ENCODE data around the gene FGGY. TPM values are rescaled to one million over a fixed set of nuclear protein-coding genes. Genes with fewer than 3 reads are reported as not detected.
"Not testable (repeated sequence)": the region's sequence is repeated elsewhere in the genome, so short reads cannot be mapped to it uniquely, and the experiment has no call there.

Gene FGGY
- total and polyA plus RNA-seq, 4 donors: 16.0 to 67.0 (median 43.4) TPM

DNA sequence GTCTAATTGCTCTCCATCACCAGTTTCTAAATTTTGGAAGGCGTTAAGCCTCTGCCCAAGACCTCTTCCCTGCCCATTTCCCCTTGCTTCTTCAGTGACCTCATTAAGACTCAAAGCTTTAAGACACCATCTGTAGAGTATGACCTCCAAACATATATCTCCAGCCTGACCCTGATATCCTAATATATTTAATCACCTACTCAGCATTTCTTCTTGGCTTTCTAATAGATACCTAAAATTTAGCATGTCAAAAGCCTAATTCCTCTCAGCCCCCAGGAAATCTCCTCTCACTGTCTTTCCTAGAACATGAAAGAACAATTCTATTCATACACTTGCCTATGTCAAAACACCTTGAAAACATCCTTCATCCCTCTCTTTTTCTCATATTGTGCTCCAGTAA lies 282.3 kb downstream of the FGGY start (continued):
- no peak for TF ChIP-seq HNF4A (conservative IDR thresholded peaks at IDR 0.05)

DNA sequence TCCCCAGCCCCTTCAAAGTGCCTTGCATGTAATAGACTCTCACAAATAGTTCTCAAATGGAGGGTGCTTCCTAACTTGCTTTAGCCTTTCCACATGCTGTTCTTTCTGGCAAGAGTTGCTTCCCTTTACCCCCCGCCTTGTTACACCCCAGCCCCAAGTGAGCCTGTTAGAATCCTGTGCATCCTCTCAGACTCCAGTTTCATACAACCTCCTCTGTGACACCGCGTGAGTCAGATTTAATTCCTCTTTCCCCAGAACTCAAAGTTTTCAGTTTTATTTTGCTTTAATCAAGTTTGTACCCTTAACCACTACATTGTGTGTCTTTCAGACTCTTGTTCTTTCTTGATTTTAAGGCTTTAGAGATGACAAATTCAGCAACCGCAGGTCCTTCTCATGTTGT lies 283.4 kb downstream of the FGGY start:
- DNase-seq (ENCODE audit: low spot score): no peak
- H3K9ac ChIP-seq (ENCODE audit: low read depth in 1 of 2, low read length in 2 of 2): no peak overlapping the region
- H3K4me3 ChIP-seq (ENCODE audit: low read depth in 1 of 3, low read length in 3 of 3): no peak overlapping the region
- no peaks in the 10 kb centered on the region for H3K27me3 ChIP-seq (ENCODE audit: control insufficient read depth in 4 of 4, insufficient read depth in 4 of 4, low read length in 3 of 4)
- peaks cover 0 to 2% (median 0%) of the 10 kb centered on the region in 4 donors for H3K4me1 ChIP-seq (ENCODE audit: control insufficient read depth in 4 of 4, insufficient read depth in 4 of 4, low read length in 3 of 4)
- WGBS: 96% methylated on average over 4 of the region's 4 CpGs
- no peak for TF ChIP-seq CTCF (IDR thresholded peaks at IDR 0.05; ENCODE audit: low read depth, low read length, missing input control)
- no peak for TF ChIP-seq TAF1 (conservative IDR thresholded peaks at IDR 0.05)
- TF ChIP-seq RXRA (IDR thresholded peaks at IDR 0.05): no peak
- no peak for TF ChIP-seq SP1 (IDR thresholded peaks at IDR 0.05)
- no peak for TF ChIP-seq ZBTB33 (IDR thresholded peaks at IDR 0.05)
- TF ChIP-seq YY1 (IDR thresholded peaks at IDR 0.05): no peak
- TF ChIP-seq, protein P1, sequence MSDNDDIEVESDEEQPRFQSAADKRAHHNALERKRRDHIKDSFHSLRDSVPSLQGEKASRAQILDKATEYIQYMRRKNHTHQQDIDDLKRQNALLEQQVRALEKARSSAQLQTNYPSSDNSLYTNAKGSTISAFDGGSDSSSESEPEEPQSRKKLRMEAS (IDR thresholded peaks at IDR 0.05): no peak
- TF ChIP-seq JUND (IDR thresholded peaks at IDR 0.05): no peak
- TF ChIP-seq FOXA2 (IDR thresholded peaks at IDR 0.05): no peak
- TF ChIP-seq HNF4A (conservative IDR thresholded peaks at IDR 0.05): no peak
- TF ChIP-seq, protein P2, sequence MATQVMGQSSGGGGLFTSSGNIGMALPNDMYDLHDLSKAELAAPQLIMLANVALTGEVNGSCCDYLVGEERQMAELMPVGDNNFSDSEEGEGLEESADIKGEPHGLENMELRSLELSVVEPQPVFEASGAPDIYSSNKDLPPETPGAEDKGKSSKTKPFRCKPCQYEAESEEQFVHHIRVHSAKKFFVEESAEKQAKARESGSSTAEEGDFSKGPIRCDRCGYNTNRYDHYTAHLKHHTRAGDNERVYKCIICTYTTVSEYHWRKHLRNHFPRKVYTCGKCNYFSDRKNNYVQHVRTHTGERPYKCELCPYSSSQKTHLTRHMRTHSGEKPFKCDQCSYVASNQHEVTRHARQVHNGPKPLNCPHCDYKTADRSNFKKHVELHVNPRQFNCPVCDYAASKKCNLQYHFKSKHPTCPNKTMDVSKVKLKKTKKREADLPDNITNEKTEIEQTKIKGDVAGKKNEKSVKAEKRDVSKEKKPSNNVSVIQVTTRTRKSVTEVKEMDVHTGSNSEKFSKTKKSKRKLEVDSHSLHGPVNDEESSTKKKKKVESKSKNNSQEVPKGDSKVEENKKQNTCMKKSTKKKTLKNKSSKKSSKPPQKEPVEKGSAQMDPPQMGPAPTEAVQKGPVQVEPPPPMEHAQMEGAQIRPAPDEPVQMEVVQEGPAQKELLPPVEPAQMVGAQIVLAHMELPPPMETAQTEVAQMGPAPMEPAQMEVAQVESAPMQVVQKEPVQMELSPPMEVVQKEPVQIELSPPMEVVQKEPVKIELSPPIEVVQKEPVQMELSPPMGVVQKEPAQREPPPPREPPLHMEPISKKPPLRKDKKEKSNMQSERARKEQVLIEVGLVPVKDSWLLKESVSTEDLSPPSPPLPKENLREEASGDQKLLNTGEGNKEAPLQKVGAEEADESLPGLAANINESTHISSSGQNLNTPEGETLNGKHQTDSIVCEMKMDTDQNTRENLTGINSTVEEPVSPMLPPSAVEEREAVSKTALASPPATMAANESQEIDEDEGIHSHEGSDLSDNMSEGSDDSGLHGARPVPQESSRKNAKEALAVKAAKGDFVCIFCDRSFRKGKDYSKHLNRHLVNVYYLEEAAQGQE (IDR thresholded peaks at IDR 0.05): no peak
- TF ChIP-seq RAD21 (IDR thresholded peaks at IDR 0.05): no peak
- H3K27ac ChIP-seq (ENCODE audit: low read depth in 1 of 2, low read length in 2 of 2): no peak overlapping the region
- no peaks in the 10 kb centered on the region for H3K9me3 ChIP-seq (ENCODE audit: control insufficient read depth in 4 of 4, low read length in 3 of 4)
- H3K36me3 ChIP-seq (ENCODE audit: control insufficient read depth in 4 of 4, insufficient read depth in 3 of 4, low read depth in 1 of 4, low read length in 3 of 4): peaks cover 0 to 12% (median 2%) of the 10 kb centered on the region in 4 donors

DNA sequence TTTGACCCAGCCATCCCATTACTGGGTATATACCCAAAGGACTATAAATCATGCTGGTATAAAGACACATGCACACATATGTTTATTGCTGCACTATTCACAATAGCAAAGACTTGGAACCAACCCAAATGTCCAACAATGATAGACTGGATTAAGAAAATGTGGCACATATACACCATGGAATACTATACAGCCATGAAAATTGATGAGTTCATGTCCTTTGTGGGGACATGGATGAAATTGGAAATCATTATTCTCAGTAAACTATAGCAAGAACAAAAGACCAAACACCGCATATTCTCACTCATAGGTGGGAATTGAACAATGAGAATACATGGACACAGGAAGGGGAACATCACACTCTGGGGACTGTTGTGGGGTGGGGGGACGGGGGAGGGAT lies 295.5 kb downstream of the FGGY start:
- not testable (repeated sequence) for H3K36me3 ChIP-seq (ENCODE audit: control insufficient read depth in 4 of 4, insufficient read depth in 3 of 4, low read depth in 1 of 4, low read length in 3 of 4); H3K9me3 ChIP-seq (ENCODE audit: control insufficient read depth in 4 of 4, low read length in 3 of 4); H3K4me3 ChIP-seq (ENCODE audit: low read depth in 1 of 3, low read length in 3 of 3); H3K27me3 ChIP-seq (ENCODE audit: control insufficient read depth in 4 of 4, insufficient read depth in 4 of 4, low read length in 3 of 4); H3K27ac ChIP-seq (ENCODE audit: low read depth in 1 of 2, low read length in 2 of 2); DNase-seq (ENCODE audit: low spot score); H3K9ac ChIP-seq (ENCODE audit: low read depth in 1 of 2, low read length in 2 of 2)
- 90% methylated on average over 2 of the region's 2 CpGs for WGBS
- H3K4me1 ChIP-seq (ENCODE audit: control insufficient read depth in 4 of 4, insufficient read depth in 4 of 4, low read length in 3 of 4): peaks cover 6 to 23% (median 20%) of the 10 kb centered on the region in 4 donors

Data from liver (tissue), 9 donors.